Osteocyte (in vitro differentiated cells): Measurements from ENCODE around the gene TNC. TPM values are rescaled to one million over a fixed set of nuclear protein-coding genes. Genes with fewer than 3 reads are reported as not detected.

Experiments used
- DNase-seq: peaks from one replicate; pipeline ENCODE4 v3.0.0; 2021; ENCODE audit warnings: mixed read lengths; ENCODE audit not compliant: unreplicated experiment; ENCODE audit errors: extremely low spot score
- H3K27ac Mint-ChIP-seq: one replicate; pipeline ENCODE4 v1.8.0; 2021; ENCODE audit warnings: mild to moderate bottlenecking, mixed read lengths; ENCODE audit not compliant: unreplicated experiment
- H3K27me3 Mint-ChIP-seq: one replicate; pipeline ENCODE4 v1.8.0; 2021; ENCODE audit warnings: mixed read lengths; ENCODE audit not compliant: unreplicated experiment
- H3K36me3 Mint-ChIP-seq: one replicate; pipeline ENCODE4 v1.8.0; 2021; ENCODE audit warnings: mixed read lengths; ENCODE audit not compliant: unreplicated experiment
- H3K4me1 Mint-ChIP-seq: one replicate; pipeline ENCODE4 v1.8.0; 2021; ENCODE audit warnings: mixed read lengths; ENCODE audit not compliant: unreplicated experiment
- H3K4me3 Mint-ChIP-seq: one replicate; pipeline ENCODE4 v1.8.0; 2021; ENCODE audit warnings: mild to moderate bottlenecking, moderate library complexity, mixed read lengths; ENCODE audit not compliant: unreplicated experiment
- H3K9me3 Mint-ChIP-seq: one replicate; pipeline ENCODE4 v1.8.0; 2021; ENCODE audit warnings: mixed read lengths; ENCODE audit not compliant: unreplicated experiment
- total RNA-seq: library from RNA; stranded (reverse); gene quantifications from 2 replicates; pipeline ENCODE4 v1.2.1, GENCODE V29; 2021
- TF ChIP-seq, protein P1 (sequence below): fragments of 200-600 bp; sonication (generic); IDR thresholded peaks from 2 replicates; pipeline ENCODE4 v1.5.0; 2021; ENCODE audit warnings: antibody characterized with exemption, mild to moderate bottlenecking, moderate library complexity

The TNC gene
- total RNA-seq, 1 donor from 2014 or later, result 75.1 TPM

DNA sequence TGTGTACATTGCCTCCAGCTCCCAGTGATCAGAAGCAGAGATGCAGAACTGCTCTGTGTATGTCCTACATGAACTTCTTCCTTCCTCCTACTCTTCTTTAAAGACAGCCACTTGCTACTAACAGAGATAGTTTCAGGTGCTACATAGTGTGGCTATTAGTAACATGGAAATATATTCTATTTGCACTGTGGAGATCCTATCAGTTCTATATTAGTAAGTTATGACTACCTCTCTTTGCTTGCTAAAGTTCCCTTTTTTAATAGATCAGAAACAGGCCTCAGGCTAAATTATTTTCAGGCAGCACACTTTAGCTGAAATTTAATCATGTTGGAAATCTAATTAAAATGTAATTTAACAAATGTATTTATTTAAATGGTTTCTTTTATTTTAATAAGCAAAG lies 123.2 kb downstream of the TNC start:
- TF ChIP-seq, protein P1, sequence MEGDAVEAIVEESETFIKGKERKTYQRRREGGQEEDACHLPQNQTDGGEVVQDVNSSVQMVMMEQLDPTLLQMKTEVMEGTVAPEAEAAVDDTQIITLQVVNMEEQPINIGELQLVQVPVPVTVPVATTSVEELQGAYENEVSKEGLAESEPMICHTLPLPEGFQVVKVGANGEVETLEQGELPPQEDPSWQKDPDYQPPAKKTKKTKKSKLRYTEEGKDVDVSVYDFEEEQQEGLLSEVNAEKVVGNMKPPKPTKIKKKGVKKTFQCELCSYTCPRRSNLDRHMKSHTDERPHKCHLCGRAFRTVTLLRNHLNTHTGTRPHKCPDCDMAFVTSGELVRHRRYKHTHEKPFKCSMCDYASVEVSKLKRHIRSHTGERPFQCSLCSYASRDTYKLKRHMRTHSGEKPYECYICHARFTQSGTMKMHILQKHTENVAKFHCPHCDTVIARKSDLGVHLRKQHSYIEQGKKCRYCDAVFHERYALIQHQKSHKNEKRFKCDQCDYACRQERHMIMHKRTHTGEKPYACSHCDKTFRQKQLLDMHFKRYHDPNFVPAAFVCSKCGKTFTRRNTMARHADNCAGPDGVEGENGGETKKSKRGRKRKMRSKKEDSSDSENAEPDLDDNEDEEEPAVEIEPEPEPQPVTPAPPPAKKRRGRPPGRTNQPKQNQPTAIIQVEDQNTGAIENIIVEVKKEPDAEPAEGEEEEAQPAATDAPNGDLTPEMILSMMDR, result no peak
- no peak overlapping the region for H3K4me3 Mint-ChIP-seq
- no peaks in the 10 kb centered on the region for H3K9me3 Mint-ChIP-seq
- H3K36me3 Mint-ChIP-seq, result no peaks in the 10 kb centered on the region
- peaks cover 67% of the 10 kb centered on the region for H3K27me3 Mint-ChIP-seq
- no peak overlapping the region for H3K27ac Mint-ChIP-seq
- no peak for DNase-seq
- H3K4me1 Mint-ChIP-seq, result no peaks in the 10 kb centered on the region

GRCh38 chr9:114991861-114992260 lies 126.1 kb downstream of the TNC start:
- Mint-ChIP-seq H3K36me3 (no peaks in the 10 kb centered on the region), H3K27me3 (peaks cover 85% of the 10 kb centered on the region), H3K9me3 (no peaks in the 10 kb centered on the region), H3K4me1 (no peaks in the 10 kb centered on the region), H3K4me3 (no peak overlapping the region), H3K27ac (no peak overlapping the region)
- TF ChIP-seq, protein P1, result no peak
- DNase-seq, result no peak

- DNase-seq, result no peak
- Mint-ChIP-seq H3K36me3 (no peaks in the 10 kb centered on the region), H3K4me1 (no peaks in the 10 kb centered on the region), H3K4me3 (no peak overlapping the region), H3K27me3 (peaks cover 87% of the 10 kb centered on the region), H3K9me3 (no peaks in the 10 kb centered on the region), H3K27ac (no peak overlapping the region)
- TF ChIP-seq, protein P1, result no peak
These were observed 127.1 kb downstream of the TNC start for GRCh38 chr9:114990901-114991300.

- TF ChIP-seq, protein P1, result no peak
- H3K27me3 Mint-ChIP-seq, result peaks cover 89% of the 10 kb centered on the region
- no peaks in the 10 kb centered on the region for H3K9me3 Mint-ChIP-seq
- no peaks in the 10 kb centered on the region for H3K36me3 Mint-ChIP-seq
- no peak overlapping the region for H3K27ac Mint-ChIP-seq
- no peak overlapping the region for H3K4me3 Mint-ChIP-seq
- no peaks in the 10 kb centered on the region for H3K4me1 Mint-ChIP-seq
- DNase-seq, result no peak
These were observed 128.2 kb downstream of the TNC start for GRCh38 chr9:114989600-114990410.

- Mint-ChIP-seq H3K27ac (no peak overlapping the region), H3K27me3 (peaks cover 85% of the 10 kb centered on the region), H3K4me1 (no peaks in the 10 kb centered on the region), H3K36me3 (no peaks in the 10 kb centered on the region), H3K4me3 (no peak overlapping the region), H3K9me3 (no peaks in the 10 kb centered on the region)
- no peak for DNase-seq
- TF ChIP-seq, protein P1, result no peak
These were observed 128.9 kb downstream of the TNC start for GRCh38 chr9:114988962-114989599.
